GM19240 (cell line): ENCODE measurements around the gene MZF1.

Experiments
- DNase-seq: peaks from one replicate; pipeline ENCODE4 v3.0.0; 2011; ENCODE audit warnings: low spot score; ENCODE audit not compliant: insufficient read length

MZF1 gene

GRCh38 chr19:58513694-58514563, 59.2 kb downstream of the MZF1 start:
- peak; percentile 88 for DNase-seq

GRCh38 chr19:58513213-58513693, 59.9 kb downstream of the MZF1 start:
- no peak for DNase-seq
